Sigmoid colon (tissue), 4 donors: ENCODE results near the gene UBE2D3.

ENCODE experiments used
- CTCF ChIP-seq, 4 experiments: fragments of 450-650 bp in 3 of 4; fragments of 200-600 bp in 1 of 4; IDR thresholded peaks; one replicate each; pipeline ENCODE4 v1.5.1; 2016 to 2019; ENCODE audit warnings: antibody characterized with exemption in 4 of 4, mild to moderate bottlenecking in 3 of 4, moderate library complexity in 2 of 4
- EP300 ChIP-seq, 4 donors: sonication (generic); formaldehyde crosslinking; IDR thresholded peaks; one replicate each; pipeline ENCODE4 v1.6.1; 2017; ENCODE audit warnings: antibody characterized with exemption in 4 of 4
- POLR2A ChIP-seq, 2 donors: fragments of 450-650 bp; IDR thresholded peaks; one replicate each; pipeline ENCODE4 v1.6.1; 2016; ENCODE audit warnings: antibody characterized with exemption in 2 of 2, mild to moderate bottlenecking in 2 of 2, moderate library complexity in 2 of 2
- POLR2AphosphoS5 ChIP-seq, 4 donors: sonication (generic); formaldehyde crosslinking; IDR thresholded peaks; one replicate each; pipeline ENCODE4 v1.6.1; 2017; ENCODE audit warnings: antibody characterized with exemption in 4 of 4

GRCh38 chr4:102794999-102795398 lies 32.4 kb downstream of the UBE2D3 start:
- no peak for TF ChIP-seq CTCF (IDR thresholded peaks at IDR 0.05)
- no peak for TF ChIP-seq EP300 (IDR thresholded peaks at IDR 0.05)
- TF ChIP-seq POLR2AphosphoS5 (IDR thresholded peaks at IDR 0.05) = peak in 1 of 4 donors; percentile 3
- TF ChIP-seq POLR2A (IDR thresholded peaks at IDR 0.05) = no peak
